ENCODE measurements around the gene CNGA1. TPM values are rescaled to one million over a fixed set of nuclear protein-coding genes. Genes with fewer than 3 reads are reported as not detected.

CNGA1 gene
- total and polyA plus RNA-seq, 12 donors: 0.06 to 1.8 (median 0.37) TPM; not detected in 3

GRCh38 chr4:48037117-48037462 is 20.6 kb upstream of the CNGA1 start:
- TF ChIP-seq CTCF (IDR thresholded peaks at IDR 0.05): no peak
- Histone ChIP-seq H3K36me3 (no peaks in the 10 kb centered on the region), H3K9me3 (no peaks in the 10 kb centered on the region), H3K4me1 (peaks cover 0 to 8% (median 0%) of the 10 kb centered on the region in 9 donors), H3K27ac (no peak overlapping the region), H3K4me3 (no peak overlapping the region), H3K27me3 (no peaks in the 10 kb centered on the region)
- no peak for ATAC-seq
- intact Hi-C loops (cut with DNase I): no loop called here
- no peak for DNase-seq
- WGBS, 2 donors: 63 to 78% methylated on average over 2 of the region's 2 CpGs

DNA sequence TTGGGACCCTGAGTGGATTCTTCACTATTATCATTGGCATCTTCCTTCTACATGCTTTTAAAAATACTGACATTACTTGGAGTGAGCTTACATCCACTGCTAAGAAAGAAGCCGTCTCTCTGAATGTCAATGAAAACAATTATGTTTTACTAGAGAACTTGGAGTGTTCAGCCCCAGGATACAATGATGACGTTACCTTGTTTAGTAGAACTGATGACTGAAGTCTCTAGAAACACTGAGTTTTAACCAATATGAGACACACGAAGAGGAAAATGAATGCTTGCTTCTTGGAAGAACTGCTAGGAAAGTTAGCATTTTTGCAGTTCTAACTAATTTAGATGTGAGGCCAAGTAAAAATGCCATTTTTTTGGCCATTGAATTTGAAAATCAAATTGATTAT is 19.5 kb upstream of the CNGA1 start:
- DNase-seq: no peak
- intact Hi-C loops (cut with DNase I): no loop called here
- no peaks in the 10 kb centered on the region for H3K36me3 ChIP-seq
- ATAC-seq: no peak
- TF ChIP-seq CTCF (IDR thresholded peaks at IDR 0.05): no peak
- WGBS, 2 donors: 85 to 90% methylated on average over 3 of the region's 3 CpGs
- H3K4me3 ChIP-seq: no peak overlapping the region
- peaks cover 0 to 8% (median 0%) of the 10 kb centered on the region in 9 donors for H3K4me1 ChIP-seq
- H3K27me3 ChIP-seq: no peaks in the 10 kb centered on the region
- H3K9me3 ChIP-seq: no peaks in the 10 kb centered on the region
- H3K27ac ChIP-seq: no peak overlapping the region

DNA sequence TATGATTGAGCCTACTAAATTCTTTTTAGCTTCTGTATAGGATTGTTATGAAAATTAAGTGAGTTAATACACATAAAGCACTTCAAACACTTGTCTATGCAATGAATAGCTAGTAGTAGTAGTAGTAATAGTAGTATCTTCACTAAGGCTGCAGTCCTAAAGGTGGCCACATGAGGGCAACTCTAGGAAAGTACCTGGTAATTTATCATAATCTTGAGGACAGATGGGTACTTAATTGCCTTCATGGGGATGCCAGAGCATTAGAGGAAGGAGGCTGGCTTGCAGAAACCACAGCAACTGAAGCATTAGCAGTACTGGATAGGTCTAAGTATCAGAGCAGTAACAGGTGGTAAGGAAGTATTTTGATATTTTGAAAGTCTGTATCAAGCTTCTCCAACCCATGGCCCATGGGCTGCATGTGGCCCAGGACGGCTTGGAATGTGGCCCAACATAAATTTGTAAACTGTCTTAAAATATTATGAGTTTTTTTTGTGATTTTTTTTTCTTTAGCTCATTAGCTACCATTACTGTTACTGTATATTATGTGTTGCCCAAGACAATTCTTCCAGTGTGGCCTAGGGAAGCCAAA is 17.4 kb upstream of the CNGA1 start:
- intact Hi-C loops (cut with DNase I): no loop called here
- H3K4me1 ChIP-seq: peaks cover 0 to 8% (median 0%) of the 10 kb centered on the region in 9 donors
- H3K27ac ChIP-seq: no peak overlapping the region
- H3K4me3 ChIP-seq: no peak overlapping the region
- H3K9me3 ChIP-seq: no peaks in the 10 kb centered on the region
- peak in 6 of 9 donors; percentile 26 to 53 (median 40) for TF ChIP-seq CTCF (IDR thresholded peaks at IDR 0.05)
- no peak for DNase-seq
- H3K36me3 ChIP-seq: no peaks in the 10 kb centered on the region
- 84 to 86% methylated on average over 1 of the region's 1 CpG for WGBS, 2 donors
- ATAC-seq: no peak
- no peaks in the 10 kb centered on the region for H3K27me3 ChIP-seq

DNA sequence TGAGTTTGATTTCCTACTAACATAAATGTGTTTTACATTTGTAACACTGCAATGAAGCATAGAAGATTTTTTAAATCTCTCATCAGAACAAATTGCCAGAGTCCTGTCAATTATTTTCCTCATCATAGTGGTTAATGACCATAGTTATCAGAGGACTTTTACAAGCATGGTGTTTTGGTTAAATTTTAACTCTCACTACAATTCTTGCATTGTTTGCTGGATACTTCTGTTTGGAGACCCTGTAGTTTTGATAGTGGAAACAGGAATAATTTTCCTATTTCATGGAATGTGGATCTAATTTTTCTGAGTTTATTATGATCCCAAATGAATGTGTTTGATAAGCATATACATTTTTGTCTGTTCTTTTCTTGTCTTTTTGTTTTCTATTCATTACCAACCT is 16.9 kb upstream of the CNGA1 start:
- no peak overlapping the region for H3K4me3 ChIP-seq
- ATAC-seq (no peak), DNase-seq (no peak)
- intact Hi-C loops (cut with DNase I): no loop called here
- H3K4me1 ChIP-seq: peaks cover 0 to 8% (median 0%) of the 10 kb centered on the region in 9 donors
- H3K27me3 ChIP-seq: no peaks in the 10 kb centered on the region
- TF ChIP-seq CTCF (IDR thresholded peaks at IDR 0.05): no peak
- no peak overlapping the region for H3K27ac ChIP-seq
- no peaks in the 10 kb centered on the region for H3K9me3 ChIP-seq
- no peaks in the 10 kb centered on the region for H3K36me3 ChIP-seq

All from heart right ventricle (tissue), 16 donors.